Calu3 (cell line): ENCODE measurements around the gene CACNA1C. TPM values are rescaled to one million over a fixed set of nuclear protein-coding genes. Genes with fewer than 3 reads are reported as not detected.

Experiments used
- BruUV-seq: library from RNA; stranded (reverse); fragments of 400-500 nt; replicated peaks from 2 replicates; lab custom pipeline; 2021; lab: Mats Ljungman, UMichigan
- CTCF ChIA-PET: fragments of 300-600 bp; sonication (Branson Sonifier 250); formaldehyde crosslinking; loops from one replicate; lab custom pipeline; 2022; ENCODE audit warnings: antibody characterized with exemption; lab: Charles Lee
- DNase-seq: peaks from one replicate; pipeline ENCODE4 v3.0.0; 2022
- H3K27ac Mint-ChIP-seq: one replicate; pipeline ENCODE4 v1.8.0; 2022; ENCODE audit warnings: mixed read lengths; ENCODE audit not compliant: unreplicated experiment
- H3K27me3 Mint-ChIP-seq: one replicate; pipeline ENCODE4 v1.8.0; 2022; ENCODE audit warnings: mixed read lengths; ENCODE audit not compliant: unreplicated experiment
- H3K36me3 Mint-ChIP-seq: one replicate; pipeline ENCODE4 v1.8.0; 2022; ENCODE audit warnings: mild to moderate bottlenecking, moderate library complexity, mixed read lengths; ENCODE audit not compliant: insufficient read depth, unreplicated experiment
- H3K4me1 Mint-ChIP-seq: one replicate; pipeline ENCODE4 v1.8.0; 2022; ENCODE audit warnings: mild to moderate bottlenecking, low read depth, mixed read lengths; ENCODE audit not compliant: unreplicated experiment
- H3K4me3 Mint-ChIP-seq: one replicate; pipeline ENCODE4 v1.8.0; 2022; ENCODE audit warnings: mild to moderate bottlenecking, low read depth, moderate library complexity, mixed read lengths; ENCODE audit not compliant: unreplicated experiment
- H3K9me3 Mint-ChIP-seq: one replicate; pipeline ENCODE4 v1.8.0; 2022; ENCODE audit warnings: low read depth, mixed read lengths; ENCODE audit not compliant: unreplicated experiment
- intact Hi-C: fragments of 100-400 bp; cut with micrococcal nuclease; formaldehyde crosslinking; loops from one replicate; pipeline ENCODE4 v1.10.0; 2022; ENCODE audit not compliant: unreplicated experiment
- total RNA-seq: library from RNA; stranded (reverse); gene quantifications from 2 replicates; pipeline ENCODE4 v1.2.3, GENCODE V29; 2022
- TF ChIP-seq, protein P1 (sequence below): fragments of 200-600 bp; IDR thresholded peaks from one replicate; pipeline ENCODE4 v1.8.0; 2022; ENCODE audit warnings: antibody characterized with exemption; ENCODE audit not compliant: unreplicated experiment

The CACNA1C gene
- total RNA-seq, 1 experiment from 2014 or later: not detected

DNA sequence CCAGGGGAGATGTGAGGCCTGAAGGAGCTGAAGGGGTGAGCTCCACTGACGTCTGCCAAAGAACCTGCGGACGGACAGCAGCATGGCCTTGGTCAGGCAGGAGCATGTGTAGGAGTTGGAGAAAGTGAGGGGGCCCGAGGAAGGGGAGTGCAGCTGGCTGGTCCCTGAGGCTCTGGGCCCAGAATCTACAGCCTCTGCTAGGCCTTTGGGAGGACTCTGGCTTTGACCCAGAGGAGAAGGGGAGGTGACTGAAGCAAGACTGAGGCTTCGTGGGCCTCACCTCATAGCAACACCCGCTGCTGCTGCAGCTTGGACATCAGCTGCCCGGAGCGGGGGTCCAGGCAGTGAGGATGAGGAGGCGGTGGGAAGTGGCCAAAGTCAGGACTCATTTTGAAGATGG is 525.4 kb downstream of the CACNA1C start:
- no peaks in the 10 kb centered on the region for H3K4me1 Mint-ChIP-seq
- TF ChIP-seq, protein P1, sequence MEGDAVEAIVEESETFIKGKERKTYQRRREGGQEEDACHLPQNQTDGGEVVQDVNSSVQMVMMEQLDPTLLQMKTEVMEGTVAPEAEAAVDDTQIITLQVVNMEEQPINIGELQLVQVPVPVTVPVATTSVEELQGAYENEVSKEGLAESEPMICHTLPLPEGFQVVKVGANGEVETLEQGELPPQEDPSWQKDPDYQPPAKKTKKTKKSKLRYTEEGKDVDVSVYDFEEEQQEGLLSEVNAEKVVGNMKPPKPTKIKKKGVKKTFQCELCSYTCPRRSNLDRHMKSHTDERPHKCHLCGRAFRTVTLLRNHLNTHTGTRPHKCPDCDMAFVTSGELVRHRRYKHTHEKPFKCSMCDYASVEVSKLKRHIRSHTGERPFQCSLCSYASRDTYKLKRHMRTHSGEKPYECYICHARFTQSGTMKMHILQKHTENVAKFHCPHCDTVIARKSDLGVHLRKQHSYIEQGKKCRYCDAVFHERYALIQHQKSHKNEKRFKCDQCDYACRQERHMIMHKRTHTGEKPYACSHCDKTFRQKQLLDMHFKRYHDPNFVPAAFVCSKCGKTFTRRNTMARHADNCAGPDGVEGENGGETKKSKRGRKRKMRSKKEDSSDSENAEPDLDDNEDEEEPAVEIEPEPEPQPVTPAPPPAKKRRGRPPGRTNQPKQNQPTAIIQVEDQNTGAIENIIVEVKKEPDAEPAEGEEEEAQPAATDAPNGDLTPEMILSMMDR: no peak
- no TSS peak for BruUV-seq
- H3K9me3 Mint-ChIP-seq: no peaks in the 10 kb centered on the region
- DNase-seq: no peak
- H3K27me3 Mint-ChIP-seq: peaks cover 91% of the 10 kb centered on the region
- CTCF ChIA-PET: no interaction called here
- H3K27ac Mint-ChIP-seq: no peak overlapping the region
- intact Hi-C loops: no loop called here
- no peaks in the 10 kb centered on the region for H3K36me3 Mint-ChIP-seq
- no peak overlapping the region for H3K4me3 Mint-ChIP-seq

- BruUV-seq: no TSS peak
- no peaks in the 10 kb centered on the region for H3K9me3 Mint-ChIP-seq
- no peaks in the 10 kb centered on the region for H3K4me1 Mint-ChIP-seq
- H3K27me3 Mint-ChIP-seq: peaks cover 93% of the 10 kb centered on the region
- H3K36me3 Mint-ChIP-seq: no peaks in the 10 kb centered on the region
- intact Hi-C loops: no loop called here
- no peak overlapping the region for H3K4me3 Mint-ChIP-seq
- CTCF ChIA-PET: no interaction called here
- no peak for DNase-seq
- no peak overlapping the region for H3K27ac Mint-ChIP-seq
- TF ChIP-seq, protein P1: no peak
Observed at GRCh38 chr12:2578772-2579171, 526.0 kb downstream of the CACNA1C start.

GRCh38 chr12:2580821-2581220 is 528.0 kb downstream of the CACNA1C start:
- Mint-ChIP-seq H3K27me3 (peaks cover 93% of the 10 kb centered on the region), H3K4me1 (no peaks in the 10 kb centered on the region), H3K36me3 (no peaks in the 10 kb centered on the region), H3K27ac (no peak overlapping the region), H3K9me3 (no peaks in the 10 kb centered on the region), H3K4me3 (no peak overlapping the region)
- TF ChIP-seq, protein P1: no peak
- intact Hi-C loops: loop anchor here (5.0 kb wide), 2 partner anchors 524 to 784 kb away; no protein-coding TSS in a partner anchor
- CTCF ChIA-PET: no interaction called here
- DNase-seq: no peak
- no TSS peak for BruUV-seq

- intact Hi-C loops: loop anchor here (5.0 kb wide), 2 partner anchors 524 to 784 kb away; no protein-coding TSS in a partner anchor
- Mint-ChIP-seq H3K4me1 (no peaks in the 10 kb centered on the region), H3K27ac (no peak overlapping the region)
Observed at GRCh38 chr12:2581293-2582045, 528.7 kb downstream of the CACNA1C start.

More at GRCh38 chr12:2581293-2582045, 528.7 kb downstream of the CACNA1C start:
- Mint-ChIP-seq H3K9me3 (no peaks in the 10 kb centered on the region), H3K36me3 (no peaks in the 10 kb centered on the region), H3K27me3 (peaks cover 93% of the 10 kb centered on the region), H3K4me3 (no peak overlapping the region)
- CTCF ChIA-PET: no interaction called here
- no peak for DNase-seq
- TF ChIP-seq, protein P1: no peak
- BruUV-seq: no TSS peak
